Esophagus muscularis mucosa (tissue), 4 donors: ENCODE measurements around the gene TTC17.

ENCODE experiments used
- EP300 ChIP-seq: sonication (generic); formaldehyde crosslinking; IDR thresholded peaks from one replicate; pipeline ENCODE4 v1.6.1; 2017; ENCODE audit warnings: antibody characterized with exemption
- POLR2A ChIP-seq: fragments of 450-650 bp; IDR thresholded peaks from one replicate; pipeline ENCODE4 v1.6.1; 2017; ENCODE audit warnings: antibody characterized with exemption, moderate library complexity, mild to moderate bottlenecking, low read depth
- POLR2AphosphoS5 ChIP-seq, 2 donors: sonication (generic); formaldehyde crosslinking; IDR thresholded peaks; one replicate each; pipeline ENCODE4 v1.6.1; 2017; ENCODE audit warnings: antibody characterized with exemption in 2 of 2
- TF ChIP-seq, protein P1 (sequence below), 3 experiments: fragments of 200-600 bp in 2 of 3; fragments of 450-650 bp in 1 of 3; sonication (generic) in 2 of 3; IDR thresholded peaks; one replicate each; pipeline ENCODE4 v1.5.1; 2017 to 2019; ENCODE audit warnings: antibody characterized with exemption in 3 of 3, mild to moderate bottlenecking in 2 of 3, moderate library complexity in 1 of 3

DNA sequence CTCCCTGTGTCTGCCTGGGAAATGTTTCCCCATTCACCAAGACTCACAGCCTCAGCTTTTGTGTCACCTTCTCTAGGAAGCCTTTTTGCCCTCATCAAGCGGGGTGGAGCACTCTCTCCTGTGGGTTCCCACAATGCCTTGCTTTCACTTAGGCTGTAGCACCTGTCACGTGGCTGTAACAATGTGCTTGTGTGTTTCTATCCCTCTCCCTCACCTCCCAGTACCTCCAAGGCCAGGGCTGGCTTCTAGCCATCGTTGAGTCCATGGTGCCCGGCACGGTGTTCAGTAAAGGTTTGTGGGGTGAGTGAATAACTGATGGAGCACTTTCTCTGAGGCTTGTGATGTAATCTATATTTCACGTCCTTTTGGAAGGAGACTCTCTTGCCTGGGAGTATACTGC is 153.2 kb downstream of the TTC17 start:
- TF ChIP-seq EP300 (no peak), POLR2AphosphoS5 (IDR thresholded peaks at IDR 0.05) (no peak), POLR2A (no peak)
- TF ChIP-seq, protein P1, sequence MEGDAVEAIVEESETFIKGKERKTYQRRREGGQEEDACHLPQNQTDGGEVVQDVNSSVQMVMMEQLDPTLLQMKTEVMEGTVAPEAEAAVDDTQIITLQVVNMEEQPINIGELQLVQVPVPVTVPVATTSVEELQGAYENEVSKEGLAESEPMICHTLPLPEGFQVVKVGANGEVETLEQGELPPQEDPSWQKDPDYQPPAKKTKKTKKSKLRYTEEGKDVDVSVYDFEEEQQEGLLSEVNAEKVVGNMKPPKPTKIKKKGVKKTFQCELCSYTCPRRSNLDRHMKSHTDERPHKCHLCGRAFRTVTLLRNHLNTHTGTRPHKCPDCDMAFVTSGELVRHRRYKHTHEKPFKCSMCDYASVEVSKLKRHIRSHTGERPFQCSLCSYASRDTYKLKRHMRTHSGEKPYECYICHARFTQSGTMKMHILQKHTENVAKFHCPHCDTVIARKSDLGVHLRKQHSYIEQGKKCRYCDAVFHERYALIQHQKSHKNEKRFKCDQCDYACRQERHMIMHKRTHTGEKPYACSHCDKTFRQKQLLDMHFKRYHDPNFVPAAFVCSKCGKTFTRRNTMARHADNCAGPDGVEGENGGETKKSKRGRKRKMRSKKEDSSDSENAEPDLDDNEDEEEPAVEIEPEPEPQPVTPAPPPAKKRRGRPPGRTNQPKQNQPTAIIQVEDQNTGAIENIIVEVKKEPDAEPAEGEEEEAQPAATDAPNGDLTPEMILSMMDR (IDR thresholded peaks at IDR 0.05), result no peak
